Astrocyte of the cerebellum (primary cell): ENCODE results near the gene CNOT1.
"Not testable (repeated sequence)": the region's sequence is repeated elsewhere in the genome, so short reads cannot be mapped to it uniquely, and the experiment has no call there.

ENCODE experiments used
- DNase-seq: peaks from one replicate; pipeline ENCODE4 v3.0.0-alpha.2; 2011; ENCODE audit warnings: low read depth
- H3K4me3 ChIP-seq: 2 replicates; pipeline ENCODE4 v1.5.1; 2011; ENCODE audit warnings: mild to moderate bottlenecking, low read depth, low read length, moderate library complexity
- in situ Hi-C: cut with HindIII; loops from 2 replicates; pipeline ENCODE4 v1.10.0; 2017; ENCODE audit warnings: low sequenced_read_pairs
- TF ChIP-seq, protein P1 (sequence below): IDR thresholded peaks from 2 replicates; pipeline ENCODE4 v1.5.1; 2012; ENCODE audit warnings: low read length, low read depth, moderate library complexity, mild to moderate bottlenecking; ENCODE audit errors: missing control alignments

CNOT1 gene

DNA sequence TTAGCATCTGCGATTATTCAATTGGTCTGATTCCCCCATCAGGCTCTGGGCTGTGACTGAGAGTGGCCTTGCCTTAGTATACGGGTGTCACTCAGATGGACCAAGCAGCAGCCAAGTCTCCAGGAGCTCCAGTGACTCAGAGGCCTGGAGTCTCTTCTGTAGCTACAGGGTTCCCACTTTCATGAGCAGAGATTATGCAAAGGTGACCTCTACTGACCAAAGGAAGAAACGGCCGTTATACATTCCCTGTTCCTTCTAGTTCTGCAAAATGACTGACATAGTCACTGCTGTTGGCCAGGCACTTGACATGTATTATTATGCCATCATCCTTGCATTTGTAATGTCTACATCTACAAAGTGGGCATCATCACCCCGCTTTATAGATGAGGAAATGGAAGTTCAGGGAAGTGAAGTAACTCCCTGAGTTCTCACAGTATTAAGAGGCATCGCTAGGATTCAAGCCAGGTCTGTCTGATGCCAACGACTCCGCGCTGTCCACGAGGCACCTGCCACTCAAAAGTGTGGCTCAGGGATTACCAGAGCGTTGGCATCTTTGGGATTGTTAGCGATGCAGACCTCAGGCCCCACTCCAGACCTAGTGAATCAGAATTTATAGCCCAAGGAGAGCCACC lies 31.7 kb upstream of the CNOT1 start:
- TF ChIP-seq, protein P1, sequence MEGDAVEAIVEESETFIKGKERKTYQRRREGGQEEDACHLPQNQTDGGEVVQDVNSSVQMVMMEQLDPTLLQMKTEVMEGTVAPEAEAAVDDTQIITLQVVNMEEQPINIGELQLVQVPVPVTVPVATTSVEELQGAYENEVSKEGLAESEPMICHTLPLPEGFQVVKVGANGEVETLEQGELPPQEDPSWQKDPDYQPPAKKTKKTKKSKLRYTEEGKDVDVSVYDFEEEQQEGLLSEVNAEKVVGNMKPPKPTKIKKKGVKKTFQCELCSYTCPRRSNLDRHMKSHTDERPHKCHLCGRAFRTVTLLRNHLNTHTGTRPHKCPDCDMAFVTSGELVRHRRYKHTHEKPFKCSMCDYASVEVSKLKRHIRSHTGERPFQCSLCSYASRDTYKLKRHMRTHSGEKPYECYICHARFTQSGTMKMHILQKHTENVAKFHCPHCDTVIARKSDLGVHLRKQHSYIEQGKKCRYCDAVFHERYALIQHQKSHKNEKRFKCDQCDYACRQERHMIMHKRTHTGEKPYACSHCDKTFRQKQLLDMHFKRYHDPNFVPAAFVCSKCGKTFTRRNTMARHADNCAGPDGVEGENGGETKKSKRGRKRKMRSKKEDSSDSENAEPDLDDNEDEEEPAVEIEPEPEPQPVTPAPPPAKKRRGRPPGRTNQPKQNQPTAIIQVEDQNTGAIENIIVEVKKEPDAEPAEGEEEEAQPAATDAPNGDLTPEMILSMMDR, result peak; percentile 78
- H3K4me3 ChIP-seq, result no peak overlapping the region
- in situ Hi-C loops, result no loop called here
- DNase-seq, result peak; percentile 76

DNA sequence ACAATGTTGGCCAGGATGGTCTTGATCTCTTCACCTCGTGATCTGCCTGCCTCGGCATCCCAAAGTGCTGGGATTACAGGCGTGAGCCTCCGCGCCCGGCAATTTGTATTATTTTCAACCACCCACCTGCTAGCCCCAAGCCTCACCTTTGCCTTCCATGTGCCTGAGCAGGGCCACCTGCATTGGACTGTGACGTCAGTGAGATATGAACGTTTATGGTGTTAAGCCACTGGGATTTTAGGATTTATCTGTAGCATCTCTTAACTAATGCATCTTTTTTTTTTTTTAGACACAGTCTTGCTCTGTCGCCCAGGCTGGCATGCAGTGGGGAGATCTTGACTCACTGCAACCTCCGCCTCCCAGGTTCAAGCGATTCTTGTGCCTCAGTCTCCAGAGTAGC lies 30.3 kb upstream of the CNOT1 start:
- H3K4me3 ChIP-seq, in situ Hi-C loops, DNase-seq: not testable (repeated sequence)

GRCh38 chr16:58658796-58659211 lies 29.2 kb upstream of the CNOT1 start:
- in situ Hi-C loops, result no loop called here
- TF ChIP-seq, protein P1, result no peak
- no peak overlapping the region for H3K4me3 ChIP-seq
- no peak for DNase-seq

- no peak for DNase-seq
- TF ChIP-seq, protein P1, result no peak
- in situ Hi-C loops, result no loop called here
- H3K4me3 ChIP-seq, result no peak overlapping the region
These were observed 27.3 kb upstream of the CNOT1 start for GRCh38 chr16:58656899-58657298.

- no peak for DNase-seq
- in situ Hi-C loops, result no loop called here
- TF ChIP-seq, protein P1, result no peak
- H3K4me3 ChIP-seq, result no peak overlapping the region
These were observed 25.6 kb upstream of the CNOT1 start for GRCh38 chr16:58655215-58655596.

- in situ Hi-C loops, result no loop called here
- no peak for DNase-seq
- no peak overlapping the region for H3K4me3 ChIP-seq
- TF ChIP-seq, protein P1, result no peak
These were observed 25.1 kb upstream of the CNOT1 start for GRCh38 chr16:58654560-58655214.

GRCh38 chr16:58652741-58653140 lies 23.1 kb upstream of the CNOT1 start:
- TF ChIP-seq, protein P1, result no peak
- in situ Hi-C loops, result no loop called here
- DNase-seq, result no peak
- H3K4me3 ChIP-seq, result no peak overlapping the region
